Loucy (cell line): ENCODE data around the gene PHTF2.
"Not testable (repeated sequence)": the region's sequence is repeated elsewhere in the genome, so short reads cannot be mapped to it uniquely, and the experiment has no call there.

Source experiments
- H2AFZ ChIP-seq: fragments of 200-600 bp; sonication (generic); 2 replicates; pipeline ENCODE4 v1.6.0; 2016; ENCODE audit warnings: antibody characterized with exemption, mild to moderate bottlenecking, low read length, moderate library complexity
- H3F3A ChIP-seq: fragments of 200-600 bp; 2 replicates; pipeline ENCODE4 v1.6.0; 2016; ENCODE audit warnings: antibody characterized with exemption, low read depth, mild to moderate bottlenecking
- H3K27me3 ChIP-seq: fragments of 200-600 bp; sonication (generic); 2 replicates; pipeline ENCODE4 v1.6.1; 2014; ENCODE audit warnings: low read length, mild to moderate bottlenecking; ENCODE audit not compliant: insufficient read depth, poor library complexity, severe bottlenecking
- H3K36me3 ChIP-seq: fragments of 200-600 bp; sonication (generic); 2 replicates; pipeline ENCODE4 v1.6.1; 2016; ENCODE audit warnings: low read length; ENCODE audit not compliant: insufficient read depth
- H3K4me1 ChIP-seq: fragments of 200-600 bp; sonication (generic); 2 replicates; pipeline ENCODE4 v1.5.1; 2014; ENCODE audit warnings: low read length, mild to moderate bottlenecking; ENCODE audit not compliant: insufficient read depth, poor library complexity, severe bottlenecking
- H3K4me2 ChIP-seq: fragments of 200-600 bp; sonication (generic); 2 replicates; pipeline ENCODE4 v1.6.0; 2014; ENCODE audit warnings: antibody characterized with exemption, low read length, low read depth, mild to moderate bottlenecking; ENCODE audit not compliant: poor library complexity, severe bottlenecking
- H3K4me3 ChIP-seq: fragments of 200-600 bp; sonication (generic); 2 replicates; pipeline ENCODE4 v1.5.1; 2014; ENCODE audit warnings: low read length, mild to moderate bottlenecking, mixed read lengths; ENCODE audit not compliant: poor library complexity, severe bottlenecking
- H3K79me2 ChIP-seq: fragments of 200-600 bp; sonication (generic); 2 replicates; pipeline ENCODE4 v1.6.1; 2014; ENCODE audit warnings: low read length; ENCODE audit not compliant: insufficient read depth
- H3K9ac ChIP-seq: fragments of 200-600 bp; sonication (generic); 2 replicates; pipeline ENCODE4 v1.6.0; 2014; ENCODE audit warnings: mild to moderate bottlenecking, low read depth, low read length, moderate library complexity; ENCODE audit not compliant: poor library complexity, severe bottlenecking
- H3K9me2 ChIP-seq: fragments of 200-600 bp; sonication (generic); replicated peaks from 2 replicates; pipeline ENCODE4 v1.6.1; 2016; ENCODE audit warnings: low read depth, low read length, mixed read lengths
- H3K9me3 ChIP-seq: fragments of 200-600 bp; sonication (generic); 2 replicates; pipeline ENCODE4 v1.6.1; 2014; ENCODE audit warnings: mild to moderate bottlenecking, antibody characterized with exemption, low read length, low read depth; ENCODE audit not compliant: insufficient read depth
- H4K20me1 ChIP-seq: fragments of 200-600 bp; sonication (generic); 2 replicates; pipeline ENCODE4 v1.6.0; 2014; ENCODE audit warnings: antibody characterized with exemption, low read length, mild to moderate bottlenecking; ENCODE audit not compliant: insufficient read depth, poor library complexity, severe bottlenecking
- CTCF ChIP-seq: fragments of 200-600 bp; sonication (generic); conservative IDR thresholded peaks from 2 replicates; pipeline ENCODE4 v1.5.1; 2014; ENCODE audit warnings: mild to moderate bottlenecking, antibody characterized with exemption, low read length
- EZH2phosphoT487 ChIP-seq: fragments of 200-600 bp; IDR thresholded peaks from 2 replicates; pipeline ENCODE4 v1.6.1; 2018; ENCODE audit warnings: antibody characterized with exemption, mild to moderate bottlenecking, moderate library complexity, borderline replicate concordance

The PHTF2 gene

GRCh38 chr7:77782383-77782782 lies 16.2 kb upstream of the PHTF2 start:
- H2AFZ ChIP-seq, result no peak overlapping the region
- H3K36me3 ChIP-seq, result peaks cover 55% of the 10 kb centered on the region; the same call in 1 of the 2 replicates
- H3K9ac ChIP-seq, result no peak overlapping the region
- no peak overlapping the region for H3K4me3 ChIP-seq
- no peak for TF ChIP-seq EZH2phosphoT487
- no peak for TF ChIP-seq CTCF
- H3K9me2 ChIP-seq, result no peaks in the 10 kb centered on the region
- H3F3A ChIP-seq, result no peaks in the 10 kb centered on the region
- H4K20me1 ChIP-seq, result peaks cover 6% of the 10 kb centered on the region
- no peaks in the 10 kb centered on the region for H3K79me2 ChIP-seq
- no peak overlapping the region for H3K4me2 ChIP-seq
- H3K4me1 ChIP-seq, result no peaks in the 10 kb centered on the region
- H3K27me3 ChIP-seq, result no peaks in the 10 kb centered on the region
- H3K9me3 ChIP-seq, result no peaks in the 10 kb centered on the region

- H3K9ac ChIP-seq, result no peak overlapping the region
- no peak overlapping the region for H2AFZ ChIP-seq
- H3K4me1 ChIP-seq, result no peaks in the 10 kb centered on the region
- TF ChIP-seq CTCF (no peak), EZH2phosphoT487 (no peak)
- peaks cover 49% of the 10 kb centered on the region; the same call in 1 of the 2 replicates for H3K36me3 ChIP-seq
- no peaks in the 10 kb centered on the region for H3F3A ChIP-seq
- no peak overlapping the region for H3K4me2 ChIP-seq
- no peaks in the 10 kb centered on the region for H3K9me2 ChIP-seq
- H3K79me2 ChIP-seq, result no peaks in the 10 kb centered on the region
- peaks cover 2% of the 10 kb centered on the region for H4K20me1 ChIP-seq
- H3K9me3 ChIP-seq, result no peaks in the 10 kb centered on the region
- H3K27me3 ChIP-seq, result no peaks in the 10 kb centered on the region
- H3K4me3 ChIP-seq, result no peak overlapping the region
Observed at GRCh38 chr7:77783111-77783510, 15.5 kb upstream of the PHTF2 start.

- H3K9me2 ChIP-seq, result no peaks in the 10 kb centered on the region
- H3F3A ChIP-seq, result no peaks in the 10 kb centered on the region
- no peaks in the 10 kb centered on the region for H3K9me3 ChIP-seq
- H3K36me3 ChIP-seq, result peaks cover 45% of the 10 kb centered on the region; the same call in 1 of the 2 replicates
- H4K20me1 ChIP-seq, result no peaks in the 10 kb centered on the region
- no peak overlapping the region for H3K4me2 ChIP-seq
- H3K4me3 ChIP-seq, result no peak overlapping the region
- no peaks in the 10 kb centered on the region for H3K27me3 ChIP-seq
- TF ChIP-seq CTCF, result no peak
- TF ChIP-seq EZH2phosphoT487, result no peak
- no peaks in the 10 kb centered on the region for H3K4me1 ChIP-seq
- H3K9ac ChIP-seq, result no peak overlapping the region
- no peaks in the 10 kb centered on the region for H3K79me2 ChIP-seq
- H2AFZ ChIP-seq, result no peak overlapping the region
Observed at GRCh38 chr7:77783545-77783944, 15.0 kb upstream of the PHTF2 start.

- H3K9ac ChIP-seq, H3K4me1 ChIP-seq, H3F3A ChIP-seq, H3K27me3 ChIP-seq, H3K4me3 ChIP-seq, H3K4me2 ChIP-seq, H4K20me1 ChIP-seq, H2AFZ ChIP-seq, H3K9me2 ChIP-seq, H3K79me2 ChIP-seq, H3K9me3 ChIP-seq: not testable (repeated sequence)
- peaks cover 38% of the 10 kb centered on the region; the same call in 1 of the 2 replicates for H3K36me3 ChIP-seq
Observed at GRCh38 chr7:77784426-77784825, 14.1 kb upstream of the PHTF2 start.
